Left kidney (tissue), 8 donors: ENCODE measurements around the gene NMD3. TPM values are rescaled to one million over a fixed set of nuclear protein-coding genes. Genes with fewer than 3 reads are reported as not detected.
"Not testable (repeated sequence)": the region's sequence is repeated elsewhere in the genome, so short reads cannot be mapped to it uniquely, and the experiment has no call there.

ENCODE experiments used
- DNase-seq: peaks from one replicate; pipeline ENCODE4 v3.0.0-alpha.2; 2013
- long read RNA-seq, 8 donors: transcript quantifications; one replicate each; lab custom pipeline, GENCODE V29; 2026
- polyA plus RNA-seq: library from polyadenylated mRNA; unstranded; fragments of 120-200 nt; gene quantifications from one replicate; pipeline ENCODE4 v1.2.1, GENCODE V29; 2013; ENCODE audit not compliant: insufficient read length

The NMD3 gene
- 59.0 TPM for polyA plus RNA-seq
- long read RNA-seq, donor 1, partial matches to known transcripts = 5 of 17 reads
- long read RNA-seq, donor 1, other reads (novel, unspliced or antisense) = 10 of 17 reads
- long read RNA-seq, donor 2, transcript NMD3-201 (16 exons, 3,049 nt) = major isoform, 6 of 12 reads
- long read RNA-seq, donor 2, partial matches to known transcripts = 6 of 12 reads
- long read RNA-seq, donor 2, other reads (novel, unspliced or antisense) = 0 of 12 reads
- long read RNA-seq, donor 3, partial matches to known transcripts = 0 of 4 reads
- long read RNA-seq, donor 3, other reads (novel, unspliced or antisense) = 0 of 4 reads
- long read RNA-seq, donor 4 = 0 reads
- long read RNA-seq, donor 5, partial matches to known transcripts = 0 of 11 reads
- long read RNA-seq, donor 5, other reads (novel, unspliced or antisense) = 6 of 11 reads
- long read RNA-seq, donor 6, transcript NMD3-201 (16 exons, 3,049 nt) = major isoform, 9 of 10 reads
- long read RNA-seq, donor 6, partial matches to known transcripts = 0 of 10 reads
- long read RNA-seq, donor 6, other reads (novel, unspliced or antisense) = 0 of 10 reads
- long read RNA-seq, donor 7, transcript NMD3-201 (16 exons, 3,049 nt) = major isoform, 12 of 15 reads
- long read RNA-seq, donor 7, partial matches to known transcripts = 0 of 15 reads
- long read RNA-seq, donor 7, other reads (novel, unspliced or antisense) = 0 of 15 reads
- long read RNA-seq, donor 8, partial matches to known transcripts = 0 of 6 reads
- long read RNA-seq, donor 8, other reads (novel, unspliced or antisense) = 0 of 6 reads

DNA sequence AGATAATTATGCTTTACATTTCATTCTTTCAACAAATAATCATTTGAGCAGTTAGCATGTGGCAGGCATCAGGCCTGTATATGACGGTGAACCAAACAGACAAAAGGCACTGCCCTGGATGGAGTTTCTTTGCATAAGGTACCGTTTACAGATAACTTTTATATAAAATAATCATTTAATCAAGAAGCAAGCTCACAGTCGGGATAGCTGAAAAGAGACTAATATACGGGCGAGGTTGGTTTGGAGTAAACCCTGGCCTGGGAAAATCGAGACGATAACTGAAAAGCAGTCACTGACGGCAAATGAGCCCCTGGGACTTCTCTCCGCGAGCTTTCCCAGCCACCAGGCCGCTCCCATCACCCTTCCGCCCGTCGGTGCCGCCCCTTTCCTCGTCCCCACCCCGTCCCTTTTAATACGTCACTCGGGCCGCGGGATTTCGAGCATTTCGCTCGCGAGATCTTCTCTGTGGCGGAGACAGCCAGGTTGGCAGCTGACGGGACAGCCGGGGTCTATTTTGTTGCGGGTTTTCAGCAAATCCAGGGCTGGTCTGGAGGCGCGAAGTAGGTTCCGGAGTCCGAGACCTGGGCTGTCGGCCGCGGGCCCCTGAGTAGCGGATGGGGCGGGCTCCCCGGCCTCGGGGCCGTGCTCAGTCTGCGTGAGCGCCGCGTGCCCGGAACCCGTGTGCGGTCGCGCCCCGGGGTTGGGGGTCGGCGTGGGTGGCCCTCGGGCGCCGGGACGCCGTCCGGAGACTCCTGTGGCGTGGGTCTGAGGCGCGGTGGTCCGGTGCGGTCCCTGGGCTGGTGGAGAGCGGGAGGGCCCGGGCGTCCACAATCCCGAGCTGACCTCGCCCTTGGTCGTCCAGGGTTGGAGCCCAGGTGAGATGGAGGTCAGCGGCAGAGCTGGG is at the start of gene NMD3:
NMD3 (plus strand) TSS at position 462 of the 904 bp plus-strand sequence. CDS start 703 bp downstream, outside the sequence.
- peak; percentile 96 for DNase-seq

DNA sequence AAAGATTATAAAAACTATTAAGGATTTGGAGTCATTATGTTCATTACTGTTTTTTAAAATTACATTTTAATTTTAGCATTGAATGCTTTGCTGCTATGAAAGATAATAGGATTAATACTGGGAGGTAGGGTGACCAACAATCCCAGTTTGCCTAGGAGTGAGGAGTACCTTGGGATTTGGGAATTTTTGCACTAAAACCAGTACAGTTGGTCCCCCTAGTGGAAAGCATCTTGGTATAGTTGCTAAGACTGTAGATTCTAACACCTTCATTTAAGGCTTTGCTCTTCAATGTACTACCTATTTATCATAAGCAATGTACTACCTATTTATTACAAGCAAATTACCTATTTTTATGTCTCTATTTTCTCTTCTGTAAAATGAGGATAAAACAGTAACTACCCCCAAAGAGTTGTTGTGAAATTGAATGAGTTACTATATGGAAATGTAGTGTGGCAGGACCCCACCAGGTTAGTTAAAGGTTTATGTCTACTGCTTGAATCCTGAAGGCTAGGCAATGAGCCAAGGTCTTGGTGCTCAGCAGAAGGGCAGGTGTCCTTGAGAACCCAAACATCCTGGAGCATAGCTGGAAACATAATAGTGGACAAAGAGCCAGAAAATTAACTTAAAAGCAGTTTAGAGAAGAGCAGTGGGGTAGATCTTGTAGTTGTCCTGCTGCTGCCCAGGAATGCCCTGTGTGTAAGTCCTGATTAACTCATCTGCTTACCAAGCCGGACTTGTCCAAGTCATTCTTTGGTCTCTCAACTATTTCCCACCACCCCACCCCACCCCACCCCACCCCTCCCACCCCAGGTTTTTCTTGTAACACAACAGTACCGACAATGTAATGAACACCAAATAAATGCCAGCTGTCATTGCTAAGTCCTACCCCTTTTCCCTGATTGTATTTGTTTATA is 49.2 kb upstream of the NMD3 start:
- DNase-seq = no peak

DNA sequence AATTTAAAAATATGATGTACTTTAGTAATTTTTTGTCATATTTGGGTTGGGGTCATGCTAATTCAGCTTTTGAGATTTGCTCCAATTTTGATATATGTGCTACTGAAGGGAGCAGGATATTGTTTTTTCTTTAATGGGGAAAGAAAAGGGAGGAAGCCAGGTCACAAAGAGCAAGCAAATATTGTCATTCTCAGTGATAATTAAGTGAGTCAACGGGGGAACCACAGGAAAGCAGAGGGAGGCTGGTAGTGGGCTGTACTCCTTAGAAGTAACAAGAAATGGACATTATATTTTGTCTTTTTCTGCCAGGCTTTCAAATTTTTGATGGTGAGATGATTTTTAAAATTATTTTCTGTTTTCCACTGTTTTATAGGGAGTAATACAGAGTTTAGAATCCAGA is 45.6 kb upstream of the NMD3 start:
- no peak for DNase-seq

DNA sequence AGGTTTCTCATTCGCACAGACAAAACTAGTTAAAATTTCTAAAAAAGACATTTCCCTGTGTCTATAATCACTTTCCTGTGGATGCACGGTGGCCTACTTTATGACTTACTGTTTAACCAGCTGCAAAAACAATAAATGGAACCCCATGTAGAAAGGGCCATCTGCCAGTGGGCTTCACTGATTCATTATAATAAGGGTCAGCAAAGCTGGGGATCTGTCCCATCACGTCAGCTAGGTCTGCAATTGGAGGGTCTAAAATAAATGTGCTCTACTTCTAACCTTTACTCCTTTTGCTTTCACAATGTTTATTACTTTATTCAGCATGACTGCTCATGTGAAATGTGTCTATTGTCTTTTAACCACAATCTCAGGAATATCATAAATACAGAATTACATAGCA is 43.1 kb upstream of the NMD3 start:
- no peak for DNase-seq

DNA sequence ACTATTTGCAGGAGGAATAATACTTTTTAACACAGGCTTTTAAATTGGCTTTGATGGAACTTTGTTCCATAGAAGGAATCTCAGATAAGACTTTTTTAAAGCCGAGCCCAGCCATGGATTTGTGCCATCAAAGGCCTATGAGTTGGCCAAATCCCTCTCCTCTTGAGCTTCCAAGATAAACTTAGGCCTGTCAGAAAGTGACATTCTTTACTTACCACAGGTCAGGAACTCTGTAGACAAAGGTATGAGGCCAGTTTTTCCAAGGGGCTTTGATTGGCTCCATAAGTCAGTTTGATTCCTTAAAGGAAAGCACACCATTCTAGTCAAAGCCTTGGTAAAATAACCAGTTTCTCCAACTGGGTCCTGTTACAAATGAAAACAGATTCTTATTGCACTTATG is 39.7 kb upstream of the NMD3 start:
- not testable (repeated sequence) for DNase-seq

DNA sequence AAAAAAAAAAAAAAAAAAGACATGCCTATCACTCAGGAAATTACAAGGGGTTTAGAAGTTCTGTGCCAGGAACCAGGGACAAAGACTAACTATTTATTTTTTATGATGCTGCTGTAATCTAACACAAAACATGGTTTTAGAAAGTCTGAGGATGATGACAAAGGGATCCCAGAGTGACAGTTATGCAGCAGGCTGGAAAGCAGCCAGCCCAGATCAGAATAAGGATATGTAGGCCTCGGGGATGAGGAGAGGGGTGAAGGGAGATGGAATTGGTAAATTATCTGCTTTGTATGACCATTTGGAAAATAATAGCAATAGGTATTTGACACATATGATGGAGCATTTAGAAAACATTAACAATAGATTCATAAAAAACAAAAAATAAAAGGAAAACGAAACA is 34.1 kb upstream of the NMD3 start:
- DNase-seq = no peak

DNA sequence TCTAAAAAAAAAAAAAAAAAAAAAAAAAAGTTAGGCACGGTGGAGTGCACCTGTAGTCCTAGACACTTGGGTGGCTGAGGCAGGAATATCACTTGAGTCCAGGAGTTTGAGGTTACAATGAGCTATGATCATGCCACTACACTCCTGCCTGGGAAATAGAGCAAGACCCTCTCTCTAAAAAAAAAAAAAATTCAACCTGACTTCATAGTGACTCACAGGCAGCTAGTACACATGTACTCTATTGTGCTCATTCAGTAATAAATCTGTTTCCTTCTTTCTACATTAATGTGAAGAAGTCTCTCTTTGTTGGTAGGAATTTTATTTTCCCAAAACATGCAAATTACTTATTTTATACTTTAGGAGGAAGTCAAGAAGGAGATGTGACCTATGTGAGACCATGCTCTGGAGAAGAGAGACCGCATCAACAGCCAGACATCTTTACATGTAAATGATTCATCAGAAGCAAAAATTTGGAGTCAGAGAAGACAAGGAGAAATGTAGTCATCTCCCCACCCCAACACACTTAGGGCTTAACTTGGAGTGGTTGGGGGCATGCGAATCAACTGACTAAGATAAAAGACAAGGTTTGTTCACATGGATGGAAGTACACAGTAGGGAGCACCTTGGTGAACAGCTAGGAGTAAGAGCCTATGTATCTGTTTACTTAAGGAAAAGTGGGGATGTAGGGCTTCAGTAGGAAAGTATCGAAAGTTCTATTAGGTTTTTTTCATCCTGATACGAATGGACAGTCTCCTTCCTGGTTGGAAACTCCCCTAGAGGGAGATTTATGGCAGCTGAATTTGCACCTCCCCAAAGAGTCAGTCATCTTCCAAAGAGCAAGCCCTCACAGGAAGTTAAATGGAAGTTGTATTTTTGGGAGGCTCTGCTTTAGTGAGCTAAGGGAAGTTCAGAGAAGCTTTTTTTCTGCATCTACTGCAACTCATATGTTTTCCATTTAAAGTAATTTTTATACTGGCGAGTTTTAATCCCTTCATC is 23.0 kb upstream of the NMD3 start:
- no peak for DNase-seq

DNA sequence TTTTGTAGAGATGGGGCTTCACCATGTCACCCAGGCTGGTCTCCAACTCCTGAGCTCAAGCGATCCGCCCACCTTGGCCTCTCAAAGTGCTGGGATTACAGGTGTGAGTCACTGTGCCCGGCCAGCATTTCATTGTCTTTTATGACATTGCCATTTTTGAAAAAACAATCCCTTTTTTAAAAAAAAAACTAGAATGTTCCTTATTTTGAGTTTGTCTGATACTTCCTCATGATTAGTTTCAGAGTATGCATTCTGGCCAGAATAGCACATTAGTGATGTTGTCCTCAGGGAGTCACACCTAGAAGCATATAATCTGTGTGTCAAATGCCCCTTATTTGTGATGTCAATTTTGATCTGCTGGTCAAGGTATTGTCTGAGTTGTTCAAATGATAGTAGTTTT is 21.2 kb upstream of the NMD3 start:
- no peak for DNase-seq

DNA sequence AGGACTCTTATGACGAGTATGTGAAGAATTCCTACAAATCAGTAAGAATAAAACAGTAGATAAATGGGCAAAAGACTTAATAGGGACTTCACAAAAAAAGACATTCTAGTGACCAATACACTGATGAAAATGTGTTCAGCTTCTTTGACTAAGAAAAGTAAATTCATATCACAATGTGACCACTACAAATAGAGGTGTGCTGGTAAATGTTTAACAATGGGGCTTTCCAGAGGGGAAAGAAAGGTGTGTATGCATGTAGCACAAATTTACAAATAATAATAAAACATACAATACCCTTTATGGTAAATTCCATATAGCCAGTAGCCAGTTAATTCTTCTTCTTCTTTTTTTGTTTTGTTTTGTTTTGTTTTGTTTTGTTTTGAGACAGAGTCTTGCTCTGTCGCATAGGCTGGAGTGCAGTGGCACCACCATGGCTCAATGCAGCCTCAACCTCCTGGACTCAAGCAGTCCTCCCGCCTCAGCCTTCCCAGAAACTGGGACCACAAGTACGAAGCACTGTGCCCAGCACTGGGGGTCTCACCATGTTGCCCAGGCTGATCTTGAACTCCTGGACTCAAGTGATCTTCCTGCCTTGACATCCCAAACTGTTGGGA is 17.5 kb upstream of the NMD3 start:
- no peak for DNase-seq

DNA sequence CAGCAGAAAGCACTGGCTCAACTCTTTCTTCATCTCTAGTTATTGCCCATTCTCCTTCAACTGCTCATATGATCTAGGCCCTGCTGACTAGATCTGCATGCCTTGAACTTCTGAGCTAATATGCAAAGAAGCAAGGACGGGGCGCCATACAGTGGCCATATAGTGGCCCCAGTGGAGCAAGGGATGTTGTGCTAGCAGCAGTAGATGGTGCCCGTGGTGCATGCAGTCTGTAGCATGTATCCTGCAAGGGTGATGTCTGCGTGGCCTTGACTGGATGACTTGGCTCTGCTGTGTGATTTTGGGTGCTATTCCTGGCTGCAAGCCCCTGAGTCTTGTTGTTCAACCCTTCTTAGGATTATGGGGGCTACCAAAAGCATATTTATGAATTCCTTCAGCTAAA is 12.2 kb upstream of the NMD3 start:
- no peak for DNase-seq

DNA sequence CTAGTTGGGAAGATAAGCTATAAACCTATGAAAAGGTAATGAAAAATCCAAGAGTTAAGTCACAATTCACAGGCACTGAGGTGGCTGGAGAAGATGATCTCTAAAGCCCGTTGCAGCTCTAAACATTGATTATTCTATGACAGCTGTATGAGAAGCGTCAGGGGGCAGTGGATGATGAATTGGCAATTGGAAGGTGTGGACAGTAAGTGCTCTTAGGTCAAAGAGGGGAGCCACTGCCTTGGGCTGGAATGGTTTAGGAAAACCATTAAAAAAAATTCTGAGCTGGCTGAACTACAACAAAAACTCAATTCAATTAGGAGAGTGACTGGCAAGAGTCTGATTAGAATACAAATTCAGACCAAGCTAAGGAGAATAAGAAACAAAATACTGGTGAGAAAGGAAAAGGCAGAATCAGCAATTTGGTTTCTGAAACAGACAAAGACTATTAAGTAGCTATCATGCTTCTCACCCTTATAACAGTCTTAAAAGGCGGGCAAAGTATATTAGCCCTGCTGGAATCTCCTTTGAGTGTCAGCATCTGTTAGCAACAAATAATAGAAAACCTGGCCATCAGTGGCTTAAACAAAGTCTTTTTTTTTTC is 8.8 kb upstream of the NMD3 start:
- no peak for DNase-seq

DNA sequence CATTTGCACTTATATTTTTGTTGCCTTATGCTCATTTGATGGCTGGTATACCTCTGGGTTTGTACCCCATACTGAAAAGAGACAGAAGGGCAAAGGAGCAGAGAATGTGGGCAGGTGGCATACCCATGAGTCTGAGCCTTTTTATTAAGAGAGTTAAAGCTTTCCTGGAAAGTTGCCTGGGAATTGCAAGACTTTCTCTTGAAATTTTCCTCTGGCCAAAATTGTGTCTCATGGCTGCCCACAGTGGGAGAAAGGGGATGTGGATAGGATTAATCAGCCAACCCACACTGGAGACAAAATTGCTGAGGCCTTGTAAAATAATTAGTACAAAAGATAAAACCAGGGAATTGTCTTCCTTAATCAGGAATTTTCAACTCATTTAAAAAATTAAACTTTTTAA is 8.2 kb upstream of the NMD3 start:
- DNase-seq = no peak

DNA sequence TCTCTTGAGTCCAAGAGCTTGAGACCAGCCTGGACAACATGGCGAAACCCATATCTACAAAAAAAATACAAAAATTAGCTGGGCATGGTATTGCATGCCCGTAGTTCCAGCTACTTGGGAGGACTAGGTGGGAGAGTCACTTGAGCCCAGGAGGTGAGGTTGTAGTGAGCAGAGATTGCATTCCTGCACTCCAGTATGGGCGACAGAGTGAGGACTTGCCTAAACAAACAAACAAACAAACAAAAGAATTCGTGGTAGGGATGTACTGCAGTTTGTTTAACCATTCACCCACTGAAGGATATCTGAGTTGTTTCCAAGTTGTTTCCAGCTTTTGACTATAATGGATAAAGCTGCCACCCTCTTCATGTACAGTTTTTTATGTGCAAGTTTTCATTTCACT is 7.5 kb upstream of the NMD3 start:
- no peak for DNase-seq

DNA sequence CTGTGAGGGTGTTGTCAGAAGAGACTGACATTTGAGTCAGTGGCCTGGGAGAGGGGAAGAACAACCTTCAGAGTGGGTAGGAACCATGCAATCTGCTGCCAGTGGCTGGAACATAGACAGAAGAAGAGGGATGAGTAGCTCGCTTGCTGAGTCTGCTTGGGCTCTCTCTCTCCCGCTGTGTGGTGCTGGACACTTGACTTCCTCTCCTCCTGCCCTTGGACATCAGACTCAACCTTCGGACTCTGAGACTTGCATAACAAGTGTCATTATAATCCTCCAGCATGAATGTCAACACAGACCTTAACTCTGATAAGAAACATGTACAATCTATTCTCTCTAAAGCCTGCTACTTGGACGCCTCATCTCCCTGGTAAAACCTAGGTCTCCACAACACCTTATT is 5.9 kb upstream of the NMD3 start:
- no peak for DNase-seq

DNA sequence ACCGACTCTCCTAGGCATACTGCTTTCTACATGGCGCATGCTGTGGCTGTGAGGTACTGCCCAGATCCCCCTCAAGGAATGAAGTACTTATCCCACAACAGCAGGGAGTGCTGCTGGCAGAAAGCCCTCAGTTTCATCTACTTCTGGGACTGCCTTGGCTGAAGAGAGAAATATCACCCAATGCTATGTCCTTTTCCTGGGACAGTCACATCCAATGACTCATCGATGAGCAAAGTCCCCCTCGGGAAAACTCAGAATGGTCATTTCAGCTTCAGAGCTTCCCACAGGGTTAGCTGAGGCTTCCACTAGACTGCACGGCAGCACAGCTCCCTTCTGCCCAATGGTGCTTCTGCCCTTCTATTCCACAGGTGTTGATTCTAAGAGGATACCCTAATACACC is 3.6 kb upstream of the NMD3 start:
- no peak for DNase-seq

DNA sequence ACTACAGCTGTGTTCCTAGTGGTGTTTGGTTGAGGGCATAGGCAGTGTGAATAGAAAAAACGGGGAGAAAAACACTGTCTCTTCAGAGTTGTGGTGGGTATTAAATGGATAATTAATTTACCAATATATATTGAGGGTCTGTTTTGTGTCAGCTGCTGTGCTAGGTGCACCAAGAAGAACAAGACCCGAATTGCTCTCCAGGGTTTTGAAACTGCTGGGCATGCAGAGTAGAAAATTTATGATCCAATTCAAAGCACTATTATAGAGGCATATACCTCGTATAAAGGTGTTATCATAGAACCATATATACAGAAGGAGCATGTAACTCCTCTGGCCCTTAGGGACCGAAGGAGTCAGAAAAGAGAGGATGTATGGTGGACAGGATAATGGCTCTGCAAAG is 1.6 kb upstream of the NMD3 start:
- no peak for DNase-seq

DNA sequence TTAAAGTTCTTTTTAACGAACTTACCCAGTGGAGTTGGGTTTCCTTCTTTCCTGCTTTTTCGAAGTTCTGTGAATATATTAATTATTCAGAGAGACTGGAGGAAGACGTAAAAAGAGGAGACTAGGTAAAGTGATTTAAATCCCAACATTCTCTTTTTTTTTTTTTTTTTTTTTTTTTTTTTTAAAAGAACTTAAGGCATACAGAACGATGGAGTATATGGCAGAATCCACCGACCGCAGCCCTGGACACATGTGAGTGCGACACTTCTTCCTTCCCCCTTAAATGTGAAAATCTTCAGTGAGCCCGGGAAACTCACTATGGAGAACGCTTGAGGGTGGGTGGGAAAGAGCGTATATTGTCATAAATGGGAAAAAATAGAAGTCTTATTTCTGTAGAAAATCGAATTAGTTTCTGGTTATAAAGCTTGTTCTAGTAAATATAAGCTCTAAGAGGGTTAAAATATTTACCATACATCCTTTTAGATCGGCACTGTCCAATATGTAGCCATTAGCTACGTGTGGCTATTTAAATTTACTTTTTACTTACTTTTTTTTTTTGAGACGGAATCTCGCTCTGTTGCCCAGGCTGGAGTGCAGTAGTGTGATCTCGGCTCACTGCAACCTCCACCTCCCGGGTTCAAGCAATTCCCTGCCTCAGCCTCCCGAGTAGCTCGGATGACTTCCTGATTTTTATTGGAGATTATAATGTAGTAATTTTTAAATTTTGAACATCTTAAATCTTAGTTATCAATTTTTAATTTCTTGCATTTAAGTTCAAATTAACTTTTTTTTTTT is 892 bp downstream of the NMD3 start:
- DNase-seq = peak; percentile 47

DNA sequence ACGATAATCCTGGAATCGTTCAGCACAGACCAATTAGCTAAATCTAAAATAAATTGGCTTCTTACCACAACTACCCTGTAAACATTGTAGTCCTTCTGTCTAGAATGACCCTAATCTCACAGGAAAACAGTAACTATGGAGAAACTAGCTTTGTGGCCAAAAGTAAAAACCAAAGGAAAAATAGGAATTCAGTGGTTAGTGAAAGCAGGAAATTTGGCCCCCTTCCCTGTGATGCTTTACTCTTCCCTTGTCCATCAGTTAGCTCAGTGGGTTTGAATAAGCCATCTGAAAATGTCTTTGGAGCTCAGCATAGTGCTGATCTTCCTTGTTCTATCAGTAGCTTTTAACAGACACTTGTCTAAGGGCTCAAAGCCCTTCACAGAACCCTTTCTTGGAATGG is 1.6 kb downstream of the NMD3 start:
- DNase-seq = peak; percentile 6
